HEK293T (cell line): ENCODE data around the gene RPL6.
"Not testable (repeated sequence)": the region's sequence is repeated elsewhere in the genome, so short reads cannot be mapped to it uniquely, and the experiment has no call there.

Experiments used
- CTCF ChIA-PET: fragments of 350-600 bp; formaldehyde crosslinking; extraction: SDS; loops from one replicate; lab custom pipeline; 2021; ENCODE audit warnings: antibody characterized with exemption, inconsistent platforms; lab: Yijun Ruan, JAX
- POLR2A ChIA-PET: fragments of 350-600 bp; formaldehyde crosslinking; extraction: SDS; loops from one replicate; lab custom pipeline; 2020; ENCODE audit warnings: antibody characterized with exemption, inconsistent platforms; lab: Yijun Ruan, JAX
- DNase-seq: peaks from one replicate; pipeline ENCODE4 v3.0.0; 2012; ENCODE audit warnings: mixed read lengths; ENCODE audit errors: extremely low spot score
- ARNT ChIP-seq: fragments of 450-650 bp; IDR thresholded peaks from 2 replicates; pipeline ENCODE4 v1.6.1; 2017; ENCODE audit warnings: mild to moderate bottlenecking
- BHLHE40 ChIP-seq: fragments of 450-650 bp; IDR thresholded peaks from 2 replicates; pipeline ENCODE4 v1.6.1; 2016; ENCODE audit warnings: mild to moderate bottlenecking, moderate library complexity, borderline replicate concordance
- CTBP1 ChIP-seq: fragments of 450-650 bp; IDR thresholded peaks from 2 replicates; pipeline ENCODE4 v1.6.1; 2016; ENCODE audit warnings: borderline replicate concordance
- ELF4 ChIP-seq: fragments of 450-650 bp; IDR thresholded peaks from 2 replicates; pipeline ENCODE4 v1.6.1; 2017; ENCODE audit warnings: antibody characterized with exemption
- FOXA1 ChIP-seq: fragments of 450-650 bp; IDR thresholded peaks from 2 replicates; pipeline ENCODE4 v1.6.1; 2016; ENCODE audit warnings: mild to moderate bottlenecking
- FOXK2 ChIP-seq: fragments of 450-650 bp; IDR thresholded peaks from 2 replicates; pipeline ENCODE4 v1.6.1; 2016; ENCODE audit warnings: mild to moderate bottlenecking
- FOXM1 ChIP-seq: fragments of 450-650 bp; IDR thresholded peaks from 2 replicates; pipeline ENCODE4 v1.6.1; 2017; ENCODE audit warnings: mild to moderate bottlenecking, borderline replicate concordance
- HDGF ChIP-seq: fragments of 450-650 bp; IDR thresholded peaks from 2 replicates; pipeline ENCODE4 v1.6.1; 2017; ENCODE audit warnings: antibody characterized with exemption, borderline replicate concordance
- L3MBTL2 ChIP-seq: fragments of 450-650 bp; conservative IDR thresholded peaks from 2 replicates; pipeline ENCODE4 v1.6.1; 2016; ENCODE audit warnings: mild to moderate bottlenecking
- LEF1 ChIP-seq: fragments of 450-650 bp; IDR thresholded peaks from 2 replicates; pipeline ENCODE4 v1.6.1; 2017; ENCODE audit warnings: mild to moderate bottlenecking, borderline replicate concordance
- NFRKB ChIP-seq: fragments of 450-650 bp; IDR thresholded peaks from 2 replicates; pipeline ENCODE4 v1.6.1; 2016; ENCODE audit warnings: mild to moderate bottlenecking, moderate library complexity
- PKNOX1 ChIP-seq: fragments of 450-650 bp; IDR thresholded peaks from 2 replicates; pipeline ENCODE4 v1.6.1; 2016
- SP1 ChIP-seq: fragments of 450-650 bp; IDR thresholded peaks from 2 replicates; pipeline ENCODE4 v1.6.1; 2017
- SUZ12 ChIP-seq: fragments of 450-650 bp; IDR thresholded peaks from 2 replicates; pipeline ENCODE4 v1.6.1; 2016; ENCODE audit warnings: mild to moderate bottlenecking
- TARDBP ChIP-seq: fragments of 450-650 bp; IDR thresholded peaks from 2 replicates; pipeline ENCODE4 v1.6.1; 2016
- ZNF384 ChIP-seq: fragments of 450-650 bp; IDR thresholded peaks from 2 replicates; pipeline ENCODE4 v1.6.1; 2016

RPL6 gene

GRCh38 chr12:112409064-112409905, at the start of gene RPL6:
RPL6 (minus strand) TSS chr12:112409605; CDS start chr12:112408656, 949 bp downstream.
- ChIA-PET POLR2A (no interaction called here), CTCF (interaction anchor here (0.7 kb wide), 1 partner anchor 386 kb away, joined by 3 read pairs; no protein-coding TSS in a partner anchor)
- TF ChIP-seq ZNF384 (peak; percentile 91), L3MBTL2 (peak; percentile 29; the same call in 1 of the 2 replicates), PKNOX1 (peak; percentile 44; the same call in 1 of the 2 replicates), ELF4 (peak; percentile 96), SUZ12 (no peak), LEF1 (no peak; the same call in 1 of the 2 replicates)
- DNase-seq: peak; percentile 87

GRCh38 chr12:112458751-112459150, 49.3 kb upstream of the RPL6 start:
- POLR2A ChIA-PET: no interaction called here
- DNase-seq: no peak
- CTCF ChIA-PET: interaction anchor here (0.7 kb wide), 1 partner anchor 372 kb away, joined by 3 read pairs; no protein-coding TSS in a partner anchor
- TF ChIP-seq HDGF (no peak), ZNF384 (no peak), PKNOX1 (no peak; the same call in 1 of the 2 replicates), FOXA1 (no peak), ARNT (no peak), NFRKB (no peak)

GRCh38 chr12:112458330-112458729, 48.9 kb upstream of the RPL6 start:
- ChIA-PET POLR2A (no interaction called here), CTCF (interaction anchor here (0.7 kb wide), 1 partner anchor 371 kb away, joined by 3 read pairs; no protein-coding TSS in a partner anchor)
- no peak for DNase-seq
- TF ChIP-seq L3MBTL2: no peak
- TF ChIP-seq LEF1: no peak
- no peak for TF ChIP-seq FOXM1
- no peak for TF ChIP-seq ZNF384
- TF ChIP-seq ARNT: no peak
- no peak for TF ChIP-seq TARDBP
- no peak for TF ChIP-seq PKNOX1
- no peak for TF ChIP-seq ELF4
- TF ChIP-seq FOXK2: no peak
- no peak for TF ChIP-seq SUZ12
- no peak for TF ChIP-seq NFRKB
- no peak for TF ChIP-seq FOXA1
- no peak for TF ChIP-seq CTBP1
- no peak for TF ChIP-seq HDGF
- no peak for TF ChIP-seq BHLHE40

- DNase-seq, CTCF ChIA-PET, POLR2A ChIA-PET: not testable (repeated sequence)
Measured at GRCh38 chr12:112457142-112457541, 47.7 kb upstream of the RPL6 start.

GRCh38 chr12:112456029-112456428, 46.6 kb upstream of the RPL6 start:
- DNase-seq: no peak
- TF ChIP-seq BHLHE40 (no peak), TARDBP (no peak), FOXM1 (no peak), CTBP1 (no peak), NFRKB (no peak), ELF4 (no peak), SP1 (no peak), L3MBTL2 (no peak), PKNOX1 (no peak), ARNT (no peak), FOXK2 (no peak), LEF1 (no peak), ZNF384 (no peak), SUZ12 (no peak), HDGF (no peak), FOXA1 (no peak)
- ChIA-PET POLR2A (no interaction called here), CTCF (interaction anchor here (0.7 kb wide), 1 partner anchor 304 kb away, joined by 10 read pairs; no protein-coding TSS in a partner anchor)

GRCh38 chr12:112450725-112451124, 41.3 kb upstream of the RPL6 start:
- no peak for DNase-seq
- POLR2A ChIA-PET: no interaction called here
- TF ChIP-seq FOXA1: no peak
- TF ChIP-seq NFRKB: no peak
- CTCF ChIA-PET: no interaction called here

- DNase-seq, POLR2A ChIA-PET, CTCF ChIA-PET: not testable (repeated sequence)
Measured at GRCh38 chr12:112448165-112448564, 38.8 kb upstream of the RPL6 start.
